Activated T-cell treated with anti-CD3 and anti-CD28 coated beads, Interleukin-2, amount 50 U/mL, for 48 hours (primary cell): ENCODE data around the gene C1QB.

ENCODE experiments used
- DNase-seq, 2 experiments: peaks; one replicate each; pipeline ENCODE4 v3.0.0-alpha.2; 2020

Gene C1QB

GRCh38 chr1:22635436-22635835, 17.6 kb upstream of the C1QB start:
- DNase-seq = no peak

GRCh38 chr1:22636353-22636752, 16.7 kb upstream of the C1QB start, which contains the start of gene C1QA:
TSS of gene C1QA (plus strand) at chr1:22636628. CDS start at chr1:22637617, 989 bp downstream.
- no peak for DNase-seq

- no peak for DNase-seq
Measured at GRCh38 chr1:22636927-22637326, 16.1 kb upstream of the C1QB start.

- no peak for DNase-seq
Measured at GRCh38 chr1:22637907-22638445, 15.1 kb upstream of the C1QB start.

GRCh38 chr1:22638476-22639234, 14.4 kb upstream of the C1QB start:
- no peak for DNase-seq

GRCh38 chr1:22639286-22639685, 13.8 kb upstream of the C1QB start:
- no peak for DNase-seq

- DNase-seq = no peak
Measured at GRCh38 chr1:22641247-22641646, 11.8 kb upstream of the C1QB start.

GRCh38 chr1:22641906-22642636, 11.0 kb upstream of the C1QB start:
- DNase-seq = peak; percentile 82 to 84

GRCh38 chr1:22643381-22643780, 9.7 kb upstream of the C1QB start, which contains the start of gene C1QC:
TSS of gene C1QC (plus strand) at chr1:22643633. CDS start at chr1:22644024, 391 bp downstream.
- no peak for DNase-seq

- DNase-seq = no peak
Measured at GRCh38 chr1:22643928-22644327, 9.1 kb upstream of the C1QB start.

- DNase-seq = no peak
Measured at GRCh38 chr1:22645931-22646330, 7.1 kb upstream of the C1QB start.

- DNase-seq = no peak
Measured at GRCh38 chr1:22646384-22646783, 6.7 kb upstream of the C1QB start.

- DNase-seq = no peak
Measured at GRCh38 chr1:22650089-22650693, 2.8 kb upstream of the C1QB start.

GRCh38 chr1:22651941-22652856, 837 bp upstream of the C1QB start:
- DNase-seq = no peak

GRCh38 chr1:22654692-22655091, 1.7 kb downstream of the C1QB start:
- no peak for DNase-seq

- DNase-seq = no peak
Measured at GRCh38 chr1:22658385-22659163, 5.5 kb downstream of the C1QB start.

GRCh38 chr1:22660716-22661241, 7.7 kb downstream of the C1QB start:
- DNase-seq = no peak

- DNase-seq = no peak
Measured at GRCh38 chr1:22661880-22662279, 8.8 kb downstream of the C1QB start.

GRCh38 chr1:22662318-22662717, 9.3 kb downstream of the C1QB start:
- no peak for DNase-seq

- no peak for DNase-seq
Measured at GRCh38 chr1:22662986-22663408, 10.0 kb downstream of the C1QB start.

- no peak for DNase-seq
Measured at GRCh38 chr1:22665752-22666151, 12.7 kb downstream of the C1QB start.
